ENCODE data around the gene PIGV.
"Not testable (repeated sequence)": the region's sequence is repeated elsewhere in the genome, so short reads cannot be mapped to it uniquely, and the experiment has no call there.

PIGV gene

DNA sequence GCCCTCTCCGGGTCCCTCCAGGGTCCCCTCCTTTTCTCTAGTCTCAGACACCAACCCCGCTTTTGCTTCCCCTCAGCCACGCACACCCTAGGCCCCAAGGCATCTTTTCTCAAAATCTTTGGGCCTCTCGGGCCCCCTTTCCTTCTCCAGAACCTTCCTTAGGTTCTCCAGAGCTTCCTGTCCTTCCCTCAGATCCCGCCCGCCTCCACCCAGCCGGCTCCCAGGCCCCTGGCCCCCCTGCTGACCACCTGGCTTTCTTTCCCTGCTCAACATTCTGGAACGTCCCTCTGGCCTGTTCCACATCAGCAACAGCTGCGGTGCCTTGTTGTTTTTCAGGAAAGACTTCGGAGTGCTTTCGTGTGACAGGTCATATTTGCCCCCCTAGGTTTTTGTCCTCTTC, 39.9 kb downstream of the PIGV start:
- TF ChIP-seq ZNF274 (IDR thresholded peaks at IDR 0.05; ENCODE audit: low read depth, low read length), result no peak
- H3K4me3 ChIP-seq (ENCODE audit: low read length), result peak overlapping the region; percentile 69

DNA sequence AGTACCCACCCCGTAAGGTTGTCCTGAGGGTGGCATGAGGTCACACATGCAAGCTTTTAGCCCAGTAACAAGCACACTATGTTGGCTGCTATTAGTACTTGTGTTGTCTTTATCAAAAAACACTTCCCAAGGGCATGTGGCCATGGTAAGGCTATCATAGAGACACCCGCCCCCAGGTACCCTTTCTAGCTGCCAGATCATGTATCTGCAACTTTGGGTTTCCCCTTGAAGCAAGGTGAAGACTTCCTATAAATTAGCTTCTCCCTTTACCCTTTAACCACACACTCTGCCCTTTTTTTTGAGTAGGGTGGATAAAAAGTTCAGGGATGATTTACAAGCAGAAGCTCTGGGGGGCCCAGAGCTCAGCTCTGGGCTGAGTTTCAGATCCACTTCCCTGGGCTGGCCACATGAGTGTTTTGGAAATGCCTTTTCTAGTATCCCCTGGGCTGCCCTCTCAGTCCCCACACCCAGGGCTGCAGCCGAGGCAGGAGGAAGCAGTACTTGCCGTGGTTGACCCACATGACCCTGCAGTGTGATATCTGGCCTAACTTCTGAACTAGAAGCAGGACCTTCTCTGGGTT, 40.8 kb downstream of the PIGV start:
- TF ChIP-seq ZNF274 (IDR thresholded peaks at IDR 0.05; ENCODE audit: low read depth, low read length), result no peak
- peak overlapping the region; percentile 15; the same call in 1 of the 2 replicates for H3K4me3 ChIP-seq (ENCODE audit: low read length)

DNA sequence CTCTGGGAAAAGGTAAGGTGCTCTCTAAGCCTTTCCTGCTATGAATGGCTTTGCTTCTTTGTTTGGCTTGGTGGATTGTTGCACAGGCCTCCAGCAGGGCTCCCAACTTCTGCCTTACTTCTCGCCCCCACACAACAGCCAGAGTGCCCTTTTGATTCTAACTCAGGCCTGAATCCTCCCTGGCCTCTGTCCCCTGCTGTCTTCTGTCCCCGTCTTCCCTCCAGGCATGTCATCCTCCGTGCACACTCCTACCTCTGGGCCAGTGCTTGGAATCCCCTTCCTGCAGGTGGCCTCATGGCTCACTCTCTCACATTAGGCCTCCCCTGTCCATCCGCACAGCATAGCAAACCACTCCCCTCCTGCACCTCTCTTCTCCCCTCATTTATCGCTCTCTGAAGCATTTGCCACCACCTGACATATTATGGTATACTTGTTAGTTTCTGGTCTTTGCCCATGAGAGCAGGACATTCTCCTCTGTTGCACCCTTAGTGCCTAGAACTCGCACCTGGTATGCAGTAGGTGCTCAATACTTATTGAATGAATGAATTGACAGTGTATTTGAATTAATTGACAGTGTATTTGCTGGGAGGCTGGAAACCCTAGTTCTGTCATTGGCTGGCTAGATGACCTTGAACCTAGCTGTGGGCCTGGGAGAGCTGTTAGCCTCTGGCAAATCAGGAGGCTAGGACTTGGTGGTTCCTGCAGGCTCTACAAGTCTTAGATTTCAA, 41.6 kb downstream of the PIGV start:
- H3K4me3 ChIP-seq (ENCODE audit: low read length), result peak overlapping the region; percentile 15; the same call in 1 of the 2 replicates
- TF ChIP-seq ZNF274 (IDR thresholded peaks at IDR 0.05; ENCODE audit: low read depth, low read length), result no peak

DNA sequence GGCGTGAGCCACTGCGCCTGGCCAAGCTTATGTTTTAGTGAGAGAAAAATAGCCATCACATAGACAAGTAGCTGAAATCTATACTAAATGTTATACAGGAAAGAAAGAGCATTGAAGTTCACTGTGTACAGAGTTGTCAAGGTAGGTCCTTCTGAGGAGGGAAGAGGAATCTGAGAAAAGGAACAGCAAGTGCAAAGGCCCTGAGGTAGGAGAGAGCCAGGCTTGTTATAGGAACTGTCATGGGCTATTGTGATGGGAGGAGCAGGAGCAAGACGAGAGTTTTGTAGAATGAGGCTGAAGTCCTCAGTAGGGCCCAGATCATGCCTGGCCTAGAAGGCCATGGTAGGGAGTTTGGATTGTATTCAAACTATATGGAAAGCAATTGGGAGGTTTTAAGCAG, 43.3 kb downstream of the PIGV start:
- no peak overlapping the region for H3K4me3 ChIP-seq (ENCODE audit: low read length)
- no peak for TF ChIP-seq ZNF274 (IDR thresholded peaks at IDR 0.05; ENCODE audit: low read depth, low read length)

DNA sequence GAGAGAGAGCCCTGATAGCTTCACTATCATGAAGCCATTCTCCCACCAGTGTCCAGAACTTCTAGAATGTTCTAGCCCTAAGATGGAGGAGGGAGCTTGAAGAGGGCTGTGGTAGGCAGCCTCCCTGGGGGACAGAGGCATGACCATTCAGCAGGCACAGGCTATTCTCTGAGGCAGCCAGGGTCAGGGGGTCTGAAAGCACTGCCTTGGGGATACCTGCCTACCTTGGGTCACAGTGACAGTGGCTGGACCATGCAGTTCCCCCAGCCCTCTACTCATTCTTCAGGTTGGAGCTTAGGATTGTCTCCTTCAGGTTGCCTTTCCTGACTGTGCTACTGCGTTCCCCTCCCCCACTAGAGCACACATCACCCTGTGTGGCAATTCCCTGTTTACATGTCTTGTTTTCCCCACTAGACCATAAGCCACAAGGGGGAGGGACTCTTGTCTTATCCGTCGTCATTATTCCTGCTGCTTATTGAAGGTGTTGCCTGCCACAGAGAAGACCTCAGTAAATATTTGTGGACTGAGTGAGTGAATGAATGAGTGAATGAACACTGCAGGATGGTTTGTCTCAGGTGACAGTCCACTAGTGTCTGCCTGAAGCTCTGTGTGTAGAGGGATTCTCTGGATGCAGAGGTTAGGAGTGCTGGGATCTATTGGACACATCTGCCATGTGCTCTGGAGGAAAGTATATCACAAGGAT, 43.9 kb downstream of the PIGV start:
- no peak for TF ChIP-seq ZNF274 (IDR thresholded peaks at IDR 0.05; ENCODE audit: low read depth, low read length)
- H3K4me3 ChIP-seq (ENCODE audit: low read length), result no peak overlapping the region

DNA sequence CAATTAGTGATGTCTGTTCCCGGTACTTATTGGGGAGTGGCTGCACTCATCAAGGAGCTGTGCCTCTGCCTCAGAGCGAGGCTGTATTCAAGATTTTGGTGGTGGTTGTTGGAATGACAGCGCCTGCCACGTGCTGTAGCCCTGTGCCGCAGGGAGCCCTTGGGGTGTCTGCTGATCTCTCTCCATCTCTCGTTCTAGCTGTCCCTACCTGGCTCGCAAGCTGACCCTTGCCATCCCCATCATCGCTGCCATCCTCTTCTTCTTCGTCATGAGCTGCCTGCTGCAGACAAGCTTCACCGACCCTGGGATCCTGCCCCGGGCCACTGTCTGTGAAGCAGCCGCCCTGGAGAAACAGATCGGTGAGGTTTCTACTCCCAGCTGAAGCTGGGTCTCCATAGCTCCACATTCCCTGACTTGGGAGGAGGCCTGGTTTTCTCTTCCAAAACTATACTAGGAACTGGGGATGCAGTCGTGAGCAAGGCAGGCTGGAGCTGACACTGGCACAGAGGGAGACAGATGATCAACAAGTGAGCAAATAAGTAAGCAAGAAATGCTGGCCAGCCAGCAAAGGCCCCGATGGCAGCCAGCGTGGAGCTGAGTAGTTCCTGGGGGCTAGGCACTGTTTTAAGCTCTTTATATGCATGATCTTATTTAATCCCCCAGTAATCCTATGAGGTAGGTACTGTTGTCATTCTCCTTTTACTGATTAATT, 44.7 kb downstream of the PIGV start:
- no peak for TF ChIP-seq ZNF274 (IDR thresholded peaks at IDR 0.05; ENCODE audit: low read depth, low read length)
- H3K4me3 ChIP-seq (ENCODE audit: low read length), result no peak overlapping the region

DNA sequence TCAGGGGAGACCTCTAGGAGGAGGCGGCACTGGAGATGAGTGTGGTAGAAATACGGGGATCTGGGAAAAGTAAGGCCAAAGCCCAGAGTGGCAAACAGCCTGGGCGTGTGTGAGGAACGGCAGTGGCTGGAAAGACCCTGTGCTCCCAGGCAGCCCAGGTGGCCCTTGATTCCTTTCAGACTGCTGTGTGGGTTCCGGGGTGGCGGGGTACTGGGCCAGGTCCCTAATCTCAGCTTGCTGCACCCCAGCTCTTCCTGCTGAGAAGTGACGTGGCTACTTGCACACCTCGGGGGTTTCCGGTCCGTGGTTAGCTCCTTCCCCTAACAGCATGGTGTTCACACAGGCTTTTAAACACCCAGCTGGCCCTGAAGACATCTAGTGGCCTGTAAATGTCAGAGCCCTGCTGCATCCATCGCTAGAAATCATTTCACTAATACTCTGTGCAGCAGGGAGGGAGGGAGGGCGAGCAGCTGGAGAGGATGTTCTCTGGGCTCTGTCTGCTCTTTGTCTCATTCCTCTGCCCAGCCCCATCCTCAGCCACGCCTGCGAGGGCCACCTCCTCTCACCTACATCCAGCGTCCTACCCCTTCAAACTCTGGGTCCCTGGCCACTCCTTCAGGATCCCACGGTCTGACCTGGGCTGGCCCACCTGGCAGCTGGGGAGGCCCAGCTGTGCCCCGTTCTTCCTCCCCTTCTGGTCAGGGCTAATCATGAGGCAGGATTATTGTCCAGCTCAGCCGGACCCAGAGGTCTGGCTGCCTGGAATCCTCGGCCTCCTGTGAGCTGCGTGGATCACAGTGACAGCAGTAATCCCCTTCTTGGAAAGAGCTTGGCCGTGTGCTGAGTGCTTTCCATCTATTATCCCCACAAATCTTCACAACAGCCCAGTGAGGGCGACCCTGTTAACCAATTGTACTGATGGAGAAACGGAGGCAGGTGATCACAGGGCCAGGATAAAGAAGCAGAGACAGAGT, 46.0 kb downstream of the PIGV start:
- peak overlapping the region; percentile 9; the same call in 1 of the 2 replicates for H3K4me3 ChIP-seq (ENCODE audit: low read length)
- no peak for TF ChIP-seq ZNF274 (IDR thresholded peaks at IDR 0.05; ENCODE audit: low read depth, low read length)

DNA sequence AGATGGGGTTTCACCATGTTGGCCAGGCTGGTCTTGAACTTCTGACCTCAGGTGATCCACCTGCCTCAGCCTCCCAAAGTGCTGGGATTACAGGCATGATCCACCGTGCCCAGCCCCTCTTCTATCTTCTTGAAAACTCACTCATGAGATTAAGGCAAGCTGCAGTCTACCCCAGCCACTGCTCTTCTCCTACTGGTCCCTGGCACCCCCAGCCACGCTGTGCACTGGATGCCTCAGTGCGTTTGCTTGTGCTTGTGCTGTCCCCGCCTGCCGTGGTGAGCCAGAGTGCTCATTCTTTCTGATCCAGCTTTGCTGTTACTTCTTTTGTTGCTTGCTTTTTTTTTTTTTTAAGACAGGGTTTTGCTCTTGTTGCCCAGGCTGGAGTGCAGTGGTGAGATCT, 49.9 kb downstream of the PIGV start:
- not testable (repeated sequence) for H3K4me3 ChIP-seq (ENCODE audit: low read length)

DNA sequence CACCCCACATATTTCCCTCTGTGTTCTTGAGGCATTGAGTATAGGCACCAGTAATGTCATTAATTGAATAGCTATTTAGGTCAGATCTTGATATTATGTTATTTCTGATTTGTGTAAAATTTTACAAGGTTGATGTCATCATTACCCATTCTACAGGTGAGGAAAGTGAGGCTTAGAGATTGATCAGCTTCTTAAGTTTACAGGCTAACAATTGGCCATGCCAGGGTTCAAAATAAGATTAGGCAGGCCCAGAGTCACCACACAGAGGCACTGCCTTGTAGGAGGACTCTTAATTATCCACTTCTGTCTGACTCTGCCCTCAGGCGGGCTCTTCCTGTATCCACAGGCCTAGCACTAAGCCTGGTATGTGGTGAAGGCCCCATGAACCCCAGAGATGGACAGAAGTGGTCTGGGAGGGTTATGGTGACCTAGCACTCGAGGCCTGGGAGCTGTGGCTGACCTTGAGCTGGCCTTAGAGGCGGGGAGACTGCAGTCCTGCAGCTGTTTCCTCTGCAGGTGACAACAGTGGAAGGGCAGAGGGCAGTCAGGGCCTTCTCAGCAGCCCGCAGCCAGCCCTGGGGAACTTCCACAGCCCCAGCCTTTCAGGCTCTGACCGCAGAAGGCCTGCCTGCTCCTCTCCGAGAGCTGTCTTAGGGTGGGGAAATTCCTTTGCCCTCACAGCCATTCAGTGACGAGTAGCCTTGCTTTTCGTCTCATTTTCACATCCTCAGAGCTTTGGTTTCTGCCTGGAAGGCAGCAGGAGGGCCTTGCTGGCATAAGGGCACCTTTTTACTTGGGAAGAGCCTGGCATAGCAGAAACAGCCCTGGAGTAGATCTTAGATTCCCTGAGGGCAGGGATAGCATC, 51.0 kb downstream of the PIGV start:
- no peak for TF ChIP-seq ZNF274 (IDR thresholded peaks at IDR 0.05; ENCODE audit: low read depth, low read length)
- no peak overlapping the region for H3K4me3 ChIP-seq (ENCODE audit: low read length)

DNA sequence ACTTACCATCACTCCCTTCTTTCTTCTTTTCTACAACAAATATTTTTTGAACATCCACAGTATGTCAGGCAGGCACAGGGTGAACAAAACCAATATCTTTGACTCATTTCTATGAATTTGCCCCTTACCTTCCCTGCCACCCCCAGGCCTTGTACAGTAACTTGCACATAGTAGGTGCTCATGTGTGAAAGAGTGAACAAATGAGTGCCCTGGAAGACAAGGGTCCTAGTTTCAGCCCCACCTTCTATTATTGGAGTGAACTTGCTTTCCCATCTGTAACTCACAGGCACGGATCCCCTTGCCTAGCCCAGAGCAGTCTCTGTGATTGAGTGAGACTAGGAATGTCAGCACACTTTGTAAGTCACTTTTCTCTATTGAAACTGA, 51.6 kb downstream of the PIGV start:
- no peak for TF ChIP-seq ZNF274 (IDR thresholded peaks at IDR 0.05; ENCODE audit: low read depth, low read length)

DNA sequence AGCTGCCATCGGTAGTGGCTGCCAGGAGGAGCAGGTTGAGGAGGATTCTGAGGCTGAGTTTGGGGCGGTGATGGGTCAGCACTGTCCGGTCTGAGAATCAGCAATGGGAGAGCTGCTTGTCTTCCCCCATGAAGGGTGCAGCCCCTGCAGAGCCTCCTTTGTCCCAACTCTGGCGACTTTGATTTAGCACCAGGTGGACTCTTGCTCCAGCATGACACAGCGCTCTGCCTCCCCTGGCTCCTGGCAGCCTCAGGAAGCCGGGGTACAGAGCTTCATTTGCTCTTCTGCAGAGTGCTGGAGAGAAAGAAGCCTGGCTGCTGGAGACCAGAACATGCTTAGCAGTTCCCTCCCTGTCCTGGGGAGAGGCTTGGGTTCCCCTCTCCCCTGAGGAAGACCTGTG, 52.0 kb downstream of the PIGV start:
- TF ChIP-seq ZNF274 (IDR thresholded peaks at IDR 0.05; ENCODE audit: low read depth, low read length), result no peak
- no peak overlapping the region for H3K4me3 ChIP-seq (ENCODE audit: low read length)

More for the DNA sequence above, 51.6 kb downstream of the PIGV start:
- no peak overlapping the region for H3K4me3 ChIP-seq (ENCODE audit: low read length)

DNA sequence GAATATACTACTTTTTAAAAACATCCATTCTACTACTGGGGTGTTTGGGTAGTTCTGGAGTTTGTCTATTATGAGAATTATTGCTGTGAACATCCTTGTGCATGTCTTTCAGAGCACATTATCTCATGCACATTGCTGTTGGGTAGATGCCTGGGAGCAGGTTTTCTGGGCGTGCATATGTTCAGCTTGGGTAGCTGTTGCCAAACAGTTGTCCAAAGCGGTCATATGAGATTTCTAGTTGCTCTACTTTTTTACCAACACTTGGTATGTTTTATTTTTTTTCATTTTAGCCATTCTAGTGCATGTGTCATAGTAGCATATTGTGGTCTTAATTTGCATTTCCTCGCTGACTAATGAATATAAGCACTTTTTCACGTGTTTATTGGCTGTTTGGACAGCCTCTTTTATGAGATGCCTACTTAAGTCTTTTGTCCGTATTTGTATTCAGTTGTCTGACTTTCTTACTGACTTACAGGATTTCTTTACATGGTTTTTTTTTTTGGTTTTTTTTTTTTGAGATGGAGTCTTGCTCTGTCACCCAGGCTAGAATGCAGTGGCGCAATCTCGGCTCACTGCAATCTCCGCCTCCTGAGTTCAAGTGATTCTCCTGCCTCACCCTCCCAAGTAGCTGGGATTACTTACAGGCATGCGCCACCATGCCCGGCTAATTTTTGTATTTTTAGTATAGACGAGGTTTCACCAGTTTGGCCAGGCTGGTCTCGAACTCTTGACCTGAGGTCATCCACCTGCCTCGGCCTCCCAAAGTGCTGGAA, 56.9 kb downstream of the PIGV start:
- no peak for TF ChIP-seq ZNF274 (IDR thresholded peaks at IDR 0.05; ENCODE audit: low read depth, low read length)
- no peak overlapping the region for H3K4me3 ChIP-seq (ENCODE audit: low read length)

DNA sequence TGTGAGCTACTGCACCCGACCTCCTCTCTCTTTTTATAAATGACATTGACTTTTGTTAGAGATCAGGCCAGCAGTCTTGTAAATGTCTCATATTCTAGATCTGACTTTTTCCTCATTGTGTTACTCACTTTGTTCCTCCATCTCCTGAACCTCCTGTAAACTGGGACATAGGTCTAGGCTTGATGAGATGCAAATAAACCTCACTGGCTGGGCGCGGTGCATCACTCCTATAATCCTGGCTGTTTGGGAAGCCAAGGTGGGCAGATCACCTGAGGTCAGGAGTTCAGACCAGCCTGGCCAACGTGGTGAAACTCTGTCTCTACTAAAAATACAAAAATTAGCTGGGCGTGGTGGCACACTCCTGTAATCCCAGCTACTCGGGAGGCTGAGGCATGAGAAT, 60.1 kb downstream of the PIGV start:
- H3K4me3 ChIP-seq (ENCODE audit: low read length), result not testable (repeated sequence)
